GM18526 (cell line): ENCODE measurements around the gene ELN.

ENCODE experiments used
- POLR2A ChIP-seq: IDR thresholded peaks from 3 replicates; pipeline ENCODE4 v1.6.1; 2011; ENCODE audit not compliant: insufficient read length; ENCODE audit errors: extremely low read depth

Gene ELN

DNA sequence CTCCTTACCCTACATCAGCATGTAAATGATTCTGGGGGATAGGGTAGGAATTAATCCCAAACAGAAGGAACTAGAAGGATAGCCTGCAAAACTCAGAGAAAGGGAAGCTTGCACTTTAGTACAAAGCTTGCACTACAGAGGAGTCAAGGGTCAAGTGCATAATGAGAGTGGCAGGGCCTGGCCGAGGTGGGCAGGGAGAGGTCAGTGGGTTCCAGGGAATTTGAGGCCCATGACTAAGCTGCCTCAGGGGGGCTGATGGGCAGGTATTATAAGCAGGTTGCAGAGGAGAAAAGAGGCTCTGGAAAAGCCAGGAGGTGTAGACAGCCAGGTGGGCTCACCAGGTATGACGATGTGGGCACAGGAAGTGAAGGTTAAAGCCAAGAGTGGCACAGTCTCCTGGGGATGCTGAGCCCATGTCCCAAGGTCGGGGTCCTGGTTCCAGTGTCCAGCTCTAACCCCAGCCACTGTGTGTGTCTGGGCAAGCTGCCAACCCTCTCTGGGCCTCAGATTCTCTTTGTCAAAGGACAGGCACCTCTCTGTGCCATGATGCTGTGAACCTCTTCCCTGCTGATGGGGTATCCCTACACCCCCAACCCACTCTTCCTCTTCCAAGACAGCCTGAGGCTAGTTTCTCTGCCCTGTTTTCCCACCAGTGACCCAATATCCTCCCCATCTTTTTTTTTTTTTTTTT lies 32.0 kb upstream of the ELN start:
- TF ChIP-seq POLR2A = no peak

DNA sequence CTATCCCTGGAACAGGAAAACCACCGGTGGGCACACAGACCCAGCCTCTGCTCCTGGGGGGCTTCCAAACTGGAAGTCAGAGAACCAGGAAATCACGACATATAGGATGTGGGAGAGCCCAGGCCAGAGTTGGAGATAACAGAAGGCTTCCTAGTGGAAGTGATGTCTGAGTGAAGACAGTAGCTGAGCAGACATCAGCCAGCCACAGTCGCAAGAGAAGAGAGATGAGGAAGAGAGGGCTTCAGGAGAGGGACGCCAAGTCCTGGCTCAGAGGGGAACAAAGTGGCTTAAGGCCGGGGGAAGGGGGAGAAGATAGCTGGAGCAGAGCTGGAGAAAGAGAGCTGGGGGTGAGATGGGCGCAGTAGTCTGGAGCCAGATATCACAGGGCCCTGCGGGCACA lies 30.9 kb upstream of the ELN start:
- TF ChIP-seq POLR2A = no peak

DNA sequence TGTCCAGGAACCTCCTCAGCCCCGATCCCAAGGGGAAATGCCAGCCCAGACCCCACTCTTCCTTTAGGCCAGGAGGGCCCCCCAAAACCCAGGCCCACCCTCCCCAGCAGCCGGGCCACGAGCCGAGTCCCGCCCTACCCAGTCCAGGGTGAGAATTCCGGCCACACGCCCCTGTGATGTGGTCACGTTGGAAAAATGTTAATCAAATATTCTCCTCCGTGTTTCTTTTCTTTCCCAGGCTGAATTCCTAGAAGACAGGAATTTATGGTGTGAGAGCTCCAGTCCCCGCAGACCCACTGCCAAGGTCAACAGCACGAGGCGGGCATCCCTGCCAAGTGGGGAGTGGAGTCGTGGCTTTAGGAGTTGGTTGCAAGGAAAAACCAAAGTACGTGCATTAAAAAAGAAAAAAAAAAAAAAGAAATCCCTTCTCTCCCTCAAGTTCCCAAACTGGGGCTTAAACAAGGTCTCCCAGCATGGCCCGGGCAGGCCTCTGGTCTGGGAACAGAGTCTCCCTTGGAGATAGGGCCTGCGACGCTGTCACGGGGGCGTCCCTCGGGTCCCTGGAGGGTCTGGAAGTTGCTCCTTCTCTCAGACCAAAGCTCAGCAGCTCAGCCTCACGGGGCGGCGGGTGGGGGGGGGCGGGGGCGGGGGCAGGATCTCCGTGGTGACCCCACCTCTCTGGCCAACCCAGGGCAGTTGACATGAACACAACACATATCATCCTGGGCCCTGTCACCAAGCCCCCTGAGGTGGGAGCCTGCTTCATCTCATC lies 28.1 kb upstream of the ELN start:
- TF ChIP-seq POLR2A = no peak

DNA sequence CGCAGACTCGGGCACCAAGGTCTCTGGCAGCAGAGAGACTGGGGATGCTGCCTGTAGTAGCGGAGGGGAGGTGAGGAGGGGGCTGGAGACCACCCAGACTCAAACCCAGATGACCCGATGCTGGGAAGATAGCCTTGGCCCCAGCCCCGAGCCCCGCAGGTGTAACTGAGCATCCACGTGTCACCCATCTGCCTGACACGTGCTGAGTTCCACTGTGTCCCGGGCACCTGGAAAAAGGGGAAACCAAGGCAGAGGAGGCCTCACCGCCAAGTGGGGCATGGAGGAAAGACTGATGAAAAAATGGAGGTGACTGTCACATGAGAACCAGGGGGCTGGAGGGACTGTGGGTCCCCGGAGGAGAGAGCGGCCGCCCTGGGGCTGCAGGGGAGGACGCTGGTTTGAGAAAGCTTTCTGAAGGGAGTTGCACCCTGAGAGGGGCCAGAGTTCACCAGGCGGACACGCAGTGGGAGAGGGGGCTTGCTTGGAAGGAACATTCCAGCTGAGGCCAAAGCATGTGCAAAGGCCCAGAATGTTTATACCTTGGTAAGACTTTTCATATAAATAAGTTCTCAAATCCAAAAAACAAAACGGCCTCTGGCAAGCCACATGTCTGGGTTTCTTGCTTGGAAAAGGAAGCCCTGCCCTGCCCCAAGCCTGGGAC lies 27.4 kb upstream of the ELN start:
- no peak for TF ChIP-seq POLR2A

DNA sequence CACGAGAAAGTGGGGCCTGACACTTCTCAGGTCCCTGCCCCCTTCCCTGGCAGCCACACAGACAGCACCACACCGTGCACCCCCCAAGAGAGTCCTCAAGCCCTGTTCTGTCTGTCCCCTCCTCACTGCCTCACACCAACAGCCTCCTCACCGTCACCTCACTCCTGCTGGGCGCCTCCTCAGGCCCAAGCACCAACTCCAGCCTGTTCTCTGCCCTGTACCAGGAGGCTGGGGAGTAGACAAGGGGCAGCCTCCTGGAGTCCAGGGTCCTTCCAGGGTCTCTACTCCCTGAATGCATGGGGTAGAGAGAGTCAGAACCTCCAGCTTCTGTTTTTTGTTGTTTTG lies 26.9 kb upstream of the ELN start:
- TF ChIP-seq POLR2A = no peak

DNA sequence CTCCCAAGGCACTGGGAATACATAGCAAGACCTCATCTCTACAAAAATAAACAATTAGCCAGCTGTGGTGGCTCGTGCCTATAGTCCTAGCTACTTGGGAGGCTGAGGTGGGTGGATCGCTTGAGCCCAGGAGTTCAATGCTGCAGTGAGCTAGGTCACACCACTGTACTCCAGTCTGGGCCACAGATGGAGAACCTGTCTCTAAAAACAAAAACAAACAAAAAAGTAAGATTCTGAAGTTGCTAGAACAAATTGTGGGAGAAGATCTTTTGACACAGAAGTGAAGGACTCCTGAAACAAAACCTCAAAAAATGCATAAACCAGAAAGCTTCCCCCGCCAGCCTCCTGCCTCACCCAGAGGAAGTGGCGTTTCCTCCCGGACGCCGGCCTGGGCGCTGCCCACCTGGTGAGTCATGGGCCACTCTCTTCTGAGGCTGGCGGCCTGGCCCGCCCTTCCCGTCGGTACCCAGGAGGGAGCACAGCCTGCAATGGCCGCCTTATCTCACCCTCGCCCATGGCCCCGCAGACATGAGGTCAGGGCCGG lies 25.4 kb upstream of the ELN start:
- no peak for TF ChIP-seq POLR2A

DNA sequence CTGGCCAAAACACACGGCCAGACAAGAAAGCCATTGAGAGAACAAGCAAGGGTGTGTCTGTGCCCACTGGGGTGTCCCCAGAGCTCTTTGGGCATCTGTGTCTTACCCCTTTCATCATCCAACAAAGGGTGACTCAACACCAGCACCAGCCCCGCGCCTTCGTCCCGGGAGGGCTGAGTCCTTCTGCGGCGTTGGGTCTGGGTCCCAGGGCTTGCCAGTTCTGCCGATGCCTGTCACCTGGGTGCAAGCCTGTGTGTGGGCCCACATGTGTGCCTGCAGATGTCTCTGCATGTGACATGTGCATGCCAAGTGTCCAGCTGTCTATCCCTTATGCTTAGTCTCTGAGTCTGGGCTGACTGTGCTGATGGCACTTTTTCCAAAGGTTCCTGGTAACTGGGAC lies 24.4 kb upstream of the ELN start:
- TF ChIP-seq POLR2A = no peak

DNA sequence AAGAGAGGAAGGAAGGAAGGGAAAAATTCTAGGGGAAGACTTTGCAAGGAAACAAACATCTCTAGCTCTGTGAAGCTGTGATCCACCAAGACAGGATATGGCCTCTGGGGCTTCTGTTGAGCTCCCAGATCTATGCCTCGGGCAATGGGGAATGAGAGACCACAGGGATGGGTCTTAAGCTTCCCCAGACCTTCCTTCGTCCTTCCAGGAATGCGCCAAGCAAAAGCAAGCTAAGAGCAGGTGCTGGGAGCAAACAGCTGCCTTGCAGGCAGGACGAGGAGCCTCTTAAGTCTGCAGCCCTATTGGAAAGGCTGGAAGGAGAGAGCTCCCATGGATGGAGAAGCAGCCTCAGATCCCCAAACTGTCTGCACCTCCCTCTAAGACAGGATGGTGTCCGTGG lies 21.9 kb upstream of the ELN start:
- TF ChIP-seq POLR2A = no peak

DNA sequence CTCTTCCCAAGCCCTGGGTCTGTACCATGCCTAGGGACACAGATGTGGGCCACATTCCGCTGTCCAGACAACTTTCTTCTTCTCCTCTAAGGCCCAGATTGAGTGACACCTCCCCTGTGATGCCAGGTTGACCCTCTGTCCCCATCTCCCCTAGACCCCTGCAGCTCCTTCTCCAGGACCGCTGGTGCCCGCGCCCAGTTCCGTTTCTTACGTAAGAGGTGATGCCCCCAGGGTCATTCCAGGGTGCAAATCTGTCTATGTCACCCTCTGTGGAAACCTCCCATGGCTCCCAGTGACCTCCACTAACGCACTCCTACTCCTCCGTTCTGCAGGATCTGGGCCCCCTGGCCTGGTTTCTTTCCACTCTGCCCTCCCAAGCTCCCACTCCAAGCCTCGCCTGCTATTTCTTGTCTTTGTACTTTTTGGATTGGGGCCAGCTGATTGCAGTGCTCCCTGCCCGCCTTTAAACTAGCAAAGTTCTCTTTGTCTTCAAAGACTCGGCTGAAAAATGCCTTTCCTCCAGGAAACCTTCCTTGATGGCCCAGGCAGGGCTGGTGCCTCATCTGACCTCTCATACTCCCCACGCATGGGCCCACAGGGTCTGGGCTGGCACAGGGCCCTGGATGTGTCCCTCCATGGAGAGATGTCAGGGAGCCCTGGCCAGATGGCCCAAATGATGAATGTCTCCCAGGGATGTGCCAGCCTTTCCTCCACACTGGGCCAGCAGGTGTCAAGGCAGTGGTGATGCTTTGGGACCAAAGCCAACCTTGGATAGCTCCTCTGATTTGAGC lies 21.3 kb upstream of the ELN start:
- no peak for TF ChIP-seq POLR2A

DNA sequence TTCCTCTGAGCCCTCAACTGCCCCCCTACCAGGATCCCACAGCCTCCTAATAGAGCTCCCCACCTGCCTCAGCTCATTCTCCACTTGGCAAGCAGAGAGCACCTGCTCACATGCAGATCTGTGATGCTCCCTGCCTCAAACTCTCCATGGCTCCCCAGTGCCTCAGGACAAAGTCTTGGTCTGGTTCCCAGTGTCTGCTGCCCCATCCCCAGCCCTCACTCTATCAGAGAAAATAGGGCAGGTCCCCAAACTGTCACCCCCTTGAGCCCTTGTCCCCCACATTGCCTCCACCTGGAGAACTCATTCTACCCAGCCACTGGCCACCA lies 20.8 kb upstream of the ELN start:
- TF ChIP-seq POLR2A = no peak

DNA sequence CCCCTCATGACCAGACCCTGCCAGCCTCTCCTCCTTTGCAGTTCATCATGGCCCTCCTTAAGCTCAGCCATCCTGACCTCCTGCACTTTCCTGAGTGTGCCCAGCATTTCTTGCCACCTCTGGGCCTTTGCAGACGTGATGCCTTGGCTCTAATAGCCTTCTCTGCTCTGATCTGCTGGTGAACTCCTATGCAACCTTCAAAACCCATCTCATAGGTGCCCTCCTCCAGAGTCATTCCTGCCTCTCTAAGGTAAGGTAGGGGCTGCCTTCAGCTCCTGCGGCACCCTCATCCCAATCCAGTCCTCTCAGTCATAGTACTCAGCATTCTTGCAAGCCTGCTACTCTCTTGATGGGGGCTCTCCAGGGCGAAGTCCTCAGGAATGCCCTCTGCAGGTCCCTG lies 19.3 kb upstream of the ELN start:
- TF ChIP-seq POLR2A = no peak

DNA sequence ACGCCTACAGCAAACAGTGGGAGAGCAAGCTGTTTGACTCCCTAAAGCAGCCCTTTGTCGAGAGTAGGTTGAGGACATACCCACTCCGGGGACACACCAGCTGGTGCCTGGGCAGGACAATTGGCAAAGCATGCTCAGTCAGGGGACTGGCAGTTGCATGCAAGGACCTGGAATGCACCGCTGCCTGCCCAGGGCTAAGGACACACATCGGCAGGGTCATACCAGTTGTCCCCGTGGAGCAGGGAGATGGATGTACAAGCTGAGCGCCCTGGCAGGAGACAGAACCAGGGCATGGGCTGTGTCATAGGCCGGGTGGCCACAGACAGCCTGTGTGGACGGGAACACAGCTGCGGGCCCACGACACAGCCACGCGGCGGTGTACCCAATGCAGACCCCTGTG lies 18.3 kb upstream of the ELN start:
- no peak for TF ChIP-seq POLR2A

DNA sequence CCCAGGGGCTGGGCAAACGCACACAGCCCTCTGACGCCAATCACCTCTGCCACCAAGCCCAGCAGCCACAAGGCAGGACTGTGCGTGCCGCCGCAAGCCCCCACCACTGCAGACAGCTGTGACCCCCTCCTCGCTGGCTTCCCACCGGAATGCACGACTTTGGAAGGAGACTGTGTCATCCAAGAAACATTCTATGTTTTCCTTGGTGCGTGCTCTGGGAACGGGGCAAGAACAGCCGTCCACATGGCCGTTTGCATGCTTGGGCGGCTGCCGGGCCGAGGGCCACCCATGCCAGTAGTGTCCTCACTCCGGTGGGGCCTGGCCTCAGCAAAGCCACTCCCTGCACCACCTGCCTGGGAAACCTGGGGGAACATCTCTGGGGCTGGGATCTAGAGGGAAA lies 17.6 kb upstream of the ELN start:
- TF ChIP-seq POLR2A = no peak

DNA sequence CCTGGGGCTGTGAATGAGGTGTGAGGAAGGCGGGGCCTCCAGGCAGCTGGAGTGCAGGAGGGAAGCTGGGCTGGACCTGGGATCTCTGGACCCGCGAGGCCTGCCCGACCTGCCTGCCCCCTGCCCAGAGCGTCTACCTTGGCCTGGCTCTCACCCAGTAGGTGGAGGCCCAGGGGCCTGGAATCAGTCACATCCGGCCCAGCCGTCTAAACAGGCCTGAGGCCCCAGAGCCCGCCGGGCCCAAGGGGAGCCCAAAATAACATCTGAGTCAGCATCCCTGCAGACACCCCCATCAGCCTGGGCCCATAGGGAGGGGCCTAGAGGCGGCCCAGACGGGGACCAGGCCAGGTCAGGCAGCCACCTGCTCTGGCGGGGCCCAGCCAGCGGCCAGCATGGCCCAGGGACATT lies 15.1 kb upstream of the ELN start:
- TF ChIP-seq POLR2A = peak; percentile 36

DNA sequence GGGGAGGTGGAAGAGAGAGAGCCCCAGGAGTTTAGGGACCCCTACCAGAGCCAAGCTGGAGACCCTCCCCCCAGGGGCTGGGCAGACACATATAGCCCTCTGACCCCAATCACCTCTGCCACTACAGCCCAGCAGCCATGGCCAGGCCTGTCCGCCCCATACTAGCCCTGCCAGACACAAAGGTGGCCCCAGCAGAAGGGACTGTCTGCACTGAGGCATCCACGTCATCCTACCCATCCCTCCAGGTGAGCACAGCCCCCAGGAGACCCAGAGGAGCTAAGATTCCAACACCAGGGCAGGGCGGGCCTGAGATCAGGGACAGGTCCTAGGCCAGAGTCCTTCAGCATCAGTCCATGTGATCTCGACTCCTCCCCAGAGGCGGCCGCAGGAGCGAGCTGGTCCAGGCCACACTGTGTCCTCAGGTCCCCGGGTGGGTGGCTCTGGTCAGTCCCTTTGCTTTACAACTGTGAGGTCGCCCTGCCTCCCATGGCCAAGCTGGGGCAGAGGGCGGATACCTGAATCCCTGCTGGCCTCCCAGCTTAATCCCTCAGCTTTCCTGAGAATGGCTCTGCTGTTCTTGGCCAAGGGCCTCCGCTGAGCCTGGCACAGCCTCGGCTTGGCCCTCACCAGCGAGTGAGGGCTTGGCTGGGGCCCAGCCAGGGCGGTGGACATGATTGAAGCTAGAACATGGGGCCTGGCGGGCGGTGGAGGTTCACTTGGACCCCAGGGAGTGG lies 14.3 kb upstream of the ELN start:
- no peak for TF ChIP-seq POLR2A
